MCF 10A (cell line): ENCODE results near the gene KCNIP2. TPM values are rescaled to one million over a fixed set of nuclear protein-coding genes. Genes with fewer than 3 reads are reported as not detected.

Source experiments
- BruUV-seq: library from RNA; stranded (reverse); fragments of 400-500 nt; replicated peaks from 2 replicates; lab custom pipeline; 2021; lab: Mats Ljungman, UMichigan
- CTCF ChIA-PET: fragments of 300-600 bp; sonication (Branson Sonifier 250); formaldehyde crosslinking; extraction: SDS; loops from one replicate; lab custom pipeline; 2021; ENCODE audit warnings: antibody characterized with exemption, inconsistent platforms; lab: Yijun Ruan, JAX
- POLR2A ChIA-PET: fragments of 300-600, 350-650 bp; sonication (Branson Sonifier 250); formaldehyde crosslinking; extraction: SDS; loops from one replicate; lab custom pipeline; 2020; ENCODE audit warnings: antibody characterized with exemption, inconsistent platforms; lab: Yijun Ruan, JAX
- DNase-seq: peaks from one replicate; pipeline ENCODE4 v3.0.0-alpha.2; 2018; ENCODE audit not compliant: unreplicated experiment
- H3K27ac Mint-ChIP-seq: one replicate; pipeline ENCODE4 v1.8.0; 2022; ENCODE audit warnings: mild to moderate bottlenecking, low read depth, mixed read lengths; ENCODE audit not compliant: unreplicated experiment
- H3K27me3 Mint-ChIP-seq: one replicate; pipeline ENCODE4 v1.8.0; 2022; ENCODE audit warnings: mixed read lengths; ENCODE audit not compliant: insufficient read depth, unreplicated experiment
- H3K36me3 Mint-ChIP-seq: one replicate; pipeline ENCODE4 v1.8.0; 2022; ENCODE audit warnings: mild to moderate bottlenecking, moderate library complexity, mixed read lengths; ENCODE audit not compliant: insufficient read depth, unreplicated experiment
- H3K4me1 Mint-ChIP-seq: one replicate; pipeline ENCODE4 v1.8.0; 2022; ENCODE audit warnings: mixed read lengths; ENCODE audit not compliant: insufficient read depth, unreplicated experiment
- H3K4me3 Mint-ChIP-seq: one replicate; pipeline ENCODE4 v1.8.0; 2022; ENCODE audit warnings: mild to moderate bottlenecking, moderate library complexity, mixed read lengths; ENCODE audit not compliant: unreplicated experiment
- H3K9me3 Mint-ChIP-seq: one replicate; pipeline ENCODE4 v1.8.0; 2022; ENCODE audit warnings: mixed read lengths; ENCODE audit not compliant: unreplicated experiment
- CTCF ChIP-seq: fragments of 200-600 bp; IDR thresholded peaks from one replicate; pipeline ENCODE4 v1.8.0; 2022; ENCODE audit warnings: antibody characterized with exemption, mild to moderate bottlenecking; ENCODE audit not compliant: unreplicated experiment
- intact Hi-C: fragments of 100-400 bp; cut with micrococcal nuclease; formaldehyde crosslinking; loops from 2 replicates; pipeline ENCODE4 v1.14.1; 2022
- total RNA-seq: library from RNA; stranded (reverse); gene quantifications from 2 replicates; pipeline ENCODE4 v1.2.3, GENCODE V29; 2022

Gene KCNIP2
- total RNA-seq, 1 experiment from 2014 or later, result 2.1 TPM

- peaks cover 20% of the 10 kb centered on the region for H3K4me1 Mint-ChIP-seq
- POLR2A ChIA-PET, result interaction anchor here (0.5 to 4.7 kb wide), 5 partner anchors 8 to 120 kb away, joined by 3 to 35 read pairs (median 5); partner anchors contain the start of genes FBXW4 and NPM3
- CTCF ChIA-PET, result interaction anchor here (0.5 to 0.7 kb wide), 2 partner anchors 21 to 34 kb away, joined by 4 read pairs; no protein-coding TSS in a partner anchor
- H3K36me3 Mint-ChIP-seq, result peaks cover 46% of the 10 kb centered on the region
- peak overlapping the region; percentile 84 for H3K4me3 Mint-ChIP-seq
- peak overlapping the region; percentile 41 for H3K27ac Mint-ChIP-seq
- H3K9me3 Mint-ChIP-seq, result no peaks in the 10 kb centered on the region
- no peaks in the 10 kb centered on the region for H3K27me3 Mint-ChIP-seq
- BruUV-seq, result no TSS peak
- TF ChIP-seq CTCF, result no peak
- DNase-seq, result no peak
- intact Hi-C loops, result no loop called here
Measured at GRCh38 chr10:101814466-101815071, 29.0 kb downstream of the KCNIP2 start.

DNA sequence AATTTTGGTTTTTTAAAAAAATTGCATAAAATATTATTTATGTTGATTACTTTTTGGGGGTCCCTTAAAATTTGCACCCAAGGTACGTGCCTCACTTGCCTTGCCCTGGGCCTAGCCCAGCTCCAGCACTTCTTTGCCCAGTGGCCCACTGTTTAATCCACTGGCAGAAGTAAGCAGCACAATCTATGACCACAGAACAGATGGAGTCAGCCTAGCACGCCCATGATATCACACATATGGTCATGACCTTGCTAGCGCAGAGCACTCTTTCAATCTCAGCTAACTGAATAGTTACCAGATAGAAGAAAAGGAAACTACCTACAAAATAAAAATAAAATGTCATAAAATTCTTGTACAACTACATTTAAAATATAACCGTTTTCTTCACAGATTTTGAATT lies 31.0 kb downstream of the KCNIP2 start:
- DNase-seq, result no peak
- Mint-ChIP-seq H3K36me3 (peaks cover 58% of the 10 kb centered on the region), H3K4me3 (no peak overlapping the region), H3K4me1 (peaks cover 20% of the 10 kb centered on the region), H3K9me3 (no peaks in the 10 kb centered on the region), H3K27ac (no peak overlapping the region), H3K27me3 (no peaks in the 10 kb centered on the region)
- CTCF ChIA-PET, result interaction anchor here (0.5 to 1.9 kb wide), 2 partner anchors 31 to 231 kb away, joined by 7 to 8 read pairs; no protein-coding TSS in a partner anchor
- TF ChIP-seq CTCF, result no peak
- BruUV-seq, result no TSS peak
- POLR2A ChIA-PET, result no interaction called here
- intact Hi-C loops, result no loop called here

DNA sequence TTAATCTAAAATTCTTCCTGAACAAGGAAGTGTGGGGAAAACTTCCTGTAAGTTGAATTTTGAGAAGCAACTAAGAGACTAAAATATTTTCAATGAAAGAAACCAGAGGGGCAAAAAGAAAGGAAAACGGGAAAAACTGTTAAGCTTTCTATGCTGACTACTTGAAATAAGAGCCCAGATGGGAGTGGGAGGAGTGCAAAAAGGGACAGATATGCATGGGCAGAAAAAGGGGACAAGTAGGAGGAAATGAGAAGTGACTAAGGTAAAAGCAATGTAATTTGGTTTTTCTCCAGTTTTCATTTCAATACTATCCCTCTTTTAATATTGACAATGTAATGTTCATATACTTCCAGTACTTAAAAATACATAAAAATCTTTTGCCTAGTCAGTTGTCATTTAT lies 36.4 kb downstream of the KCNIP2 start:
- ChIA-PET POLR2A (interaction anchor here (0.6 to 4.1 kb wide), 3 partner anchors 8 to 23 kb away, joined by 3 to 23 read pairs (median 5); partner anchors contain the start of gene OGA), CTCF (no interaction called here)
- Mint-ChIP-seq H3K36me3 (peaks cover 99% of the 10 kb centered on the region), H3K27me3 (no peaks in the 10 kb centered on the region), H3K4me1 (no peaks in the 10 kb centered on the region), H3K9me3 (no peaks in the 10 kb centered on the region), H3K27ac (no peak overlapping the region), H3K4me3 (no peak overlapping the region)
- no TSS peak for BruUV-seq
- no peak for DNase-seq
- intact Hi-C loops, result no loop called here
- no peak for TF ChIP-seq CTCF

GRCh38 chr10:101803511-101803910 lies 40.1 kb downstream of the KCNIP2 start:
- ChIA-PET CTCF (interaction anchor here (0.9 kb wide), 1 partner anchor 22 kb away, joined by 3 read pairs; no protein-coding TSS in a partner anchor), POLR2A (interaction anchor here (4.1 kb wide), 1 partner anchor 14 kb away, joined by 23 read pairs; the partner anchor contains the start of gene OGA)
- H3K4me1 Mint-ChIP-seq, result no peaks in the 10 kb centered on the region
- H3K4me3 Mint-ChIP-seq, result no peak overlapping the region
- H3K36me3 Mint-ChIP-seq, result peaks cover 100% of the 10 kb centered on the region
- no TSS peak for BruUV-seq
- intact Hi-C loops, result no loop called here
- no peak overlapping the region for H3K27ac Mint-ChIP-seq
- no peaks in the 10 kb centered on the region for H3K9me3 Mint-ChIP-seq
- H3K27me3 Mint-ChIP-seq, result no peaks in the 10 kb centered on the region
- TF ChIP-seq CTCF, result no peak
- no peak for DNase-seq
